ENCODE data around the gene TXN.
"Not testable (repeated sequence)": the region's sequence is repeated elsewhere in the genome, so short reads cannot be mapped to it uniquely, and the experiment has no call there.

TXN gene

GRCh38 chr9:110214586-110215355 lies 41.5 kb downstream of the TXN start:
- DNase-seq, result no peak
- Mint-ChIP-seq H3K36me3 (ENCODE audit: insufficient read depth) (no peaks in the 10 kb centered on the region), H3K4me3 (no peak overlapping the region), H3K27me3 (peaks cover 6 to 18% of the 10 kb centered on the region in 2 donors), H3K27ac (no peak overlapping the region), H3K9me3 (no peaks in the 10 kb centered on the region), H3K4me1 (ENCODE audit: low read depth in 2 of 2) (no peaks in the 10 kb centered on the region)
- ATAC-seq (replicated peaks), result no peak

- ATAC-seq (replicated peaks) (no peak), DNase-seq (no peak)
- H3K36me3 Mint-ChIP-seq (ENCODE audit: insufficient read depth), result no peaks in the 10 kb centered on the region
- H3K9me3 Mint-ChIP-seq, result no peaks in the 10 kb centered on the region
- no peak overlapping the region for H3K27ac Mint-ChIP-seq
- H3K27me3 Mint-ChIP-seq, result peaks cover 6 to 18% of the 10 kb centered on the region in 2 donors
- no peak overlapping the region for H3K4me3 Mint-ChIP-seq
- no peaks in the 10 kb centered on the region for H3K4me1 Mint-ChIP-seq (ENCODE audit: low read depth in 2 of 2)
Observed at GRCh38 chr9:110214090-110214489, 42.2 kb downstream of the TXN start.

- H3K36me3 Mint-ChIP-seq (ENCODE audit: insufficient read depth), result no peaks in the 10 kb centered on the region
- H3K27ac Mint-ChIP-seq, result no peak overlapping the region
- ATAC-seq (replicated peaks) (no peak), DNase-seq (no peak)
- H3K4me3 Mint-ChIP-seq, result no peak overlapping the region
- H3K27me3 Mint-ChIP-seq, result peaks cover 10 to 18% of the 10 kb centered on the region in 2 donors
- H3K9me3 Mint-ChIP-seq, result no peaks in the 10 kb centered on the region
- H3K4me1 Mint-ChIP-seq (ENCODE audit: low read depth in 2 of 2), result no peaks in the 10 kb centered on the region
Observed at GRCh38 chr9:110213413-110214044, 42.8 kb downstream of the TXN start.

- H3K27ac Mint-ChIP-seq, result no peak within 1 kb of the TSS
- no peaks in the 10 kb centered on the region for H3K4me1 Mint-ChIP-seq (ENCODE audit: low read depth in 2 of 2)
- H3K9me3 Mint-ChIP-seq, result no peaks in the 10 kb centered on the region
- H3K36me3 Mint-ChIP-seq (ENCODE audit: insufficient read depth), result no peaks in the 10 kb centered on the region
- no peak for ATAC-seq (replicated peaks)
- DNase-seq, result no peak
- H3K4me3 Mint-ChIP-seq, result no peak within 1 kb of the TSS
- peaks cover 33 to 53% of the 10 kb centered on the region in 2 donors for H3K27me3 Mint-ChIP-seq
Observed at GRCh38 chr9:110208031-110208430, 48.3 kb downstream of the TXN start, which contains the start of gene C9orf152. C9orf152 (minus strand) TSS chr9:110208159; CDS start chr9:110207579, 580 bp downstream.

GRCh38 chr9:110207071-110207641 lies 49.2 kb downstream of the TXN start:
- Mint-ChIP-seq H3K36me3 (ENCODE audit: insufficient read depth) (no peaks in the 10 kb centered on the region), H3K4me3 (no peak overlapping the region), H3K4me1 (ENCODE audit: low read depth in 2 of 2) (no peaks in the 10 kb centered on the region), H3K27ac (no peak overlapping the region), H3K9me3 (no peaks in the 10 kb centered on the region), H3K27me3 (peaks cover 33 to 59% of the 10 kb centered on the region in 2 donors)
- ATAC-seq (replicated peaks) (no peak), DNase-seq (no peak)

- no peak overlapping the region for H3K4me3 Mint-ChIP-seq
- H3K36me3 Mint-ChIP-seq (ENCODE audit: insufficient read depth), result no peaks in the 10 kb centered on the region
- no peaks in the 10 kb centered on the region for H3K9me3 Mint-ChIP-seq
- DNase-seq (no peak), ATAC-seq (replicated peaks) (no peak)
- H3K27me3 Mint-ChIP-seq, result peaks cover 33 to 59% of the 10 kb centered on the region in 2 donors
- no peak overlapping the region for H3K27ac Mint-ChIP-seq
- no peaks in the 10 kb centered on the region for H3K4me1 Mint-ChIP-seq (ENCODE audit: low read depth in 2 of 2)
Observed at GRCh38 chr9:110206389-110206788, 49.9 kb downstream of the TXN start.

- peaks cover 33 to 59% of the 10 kb centered on the region in 2 donors for H3K27me3 Mint-ChIP-seq
- not testable (repeated sequence) for H3K4me3 Mint-ChIP-seq; ATAC-seq (replicated peaks); H3K36me3 Mint-ChIP-seq (ENCODE audit: insufficient read depth); DNase-seq; H3K9me3 Mint-ChIP-seq; H3K27ac Mint-ChIP-seq; H3K4me1 Mint-ChIP-seq (ENCODE audit: low read depth in 2 of 2)
Observed at GRCh38 chr9:110205612-110206011, 50.7 kb downstream of the TXN start.

- Mint-ChIP-seq H3K36me3 (ENCODE audit: insufficient read depth) (no peaks in the 10 kb centered on the region), H3K9me3 (no peaks in the 10 kb centered on the region), H3K4me3 (no peak overlapping the region), H3K4me1 (ENCODE audit: low read depth in 2 of 2) (no peaks in the 10 kb centered on the region), H3K27me3 (peaks cover 26 to 42% of the 10 kb centered on the region in 2 donors), H3K27ac (no peak overlapping the region)
- DNase-seq (no peak), ATAC-seq (replicated peaks) (no peak)
Observed at GRCh38 chr9:110202232-110202631, 54.1 kb downstream of the TXN start.

GRCh38 chr9:110199643-110200042 lies 56.7 kb downstream of the TXN start:
- H3K4me1 Mint-ChIP-seq (ENCODE audit: low read depth in 2 of 2), result no peaks in the 10 kb centered on the region
- H3K27me3 Mint-ChIP-seq, result peaks cover 10 to 29% of the 10 kb centered on the region in 2 donors
- DNase-seq (no peak), ATAC-seq (replicated peaks) (no peak)
- no peak overlapping the region for H3K4me3 Mint-ChIP-seq
- H3K36me3 Mint-ChIP-seq (ENCODE audit: insufficient read depth), result no peaks in the 10 kb centered on the region
- H3K27ac Mint-ChIP-seq, result no peak overlapping the region
- no peaks in the 10 kb centered on the region for H3K9me3 Mint-ChIP-seq

- H3K27me3 Mint-ChIP-seq, result peaks cover 3 to 30% of the 10 kb centered on the region in 2 donors
- no peaks in the 10 kb centered on the region for H3K36me3 Mint-ChIP-seq (ENCODE audit: insufficient read depth)
- no peaks in the 10 kb centered on the region for H3K9me3 Mint-ChIP-seq
- no peak overlapping the region for H3K4me3 Mint-ChIP-seq
- no peak for ATAC-seq (replicated peaks)
- DNase-seq, result no peak
- H3K27ac Mint-ChIP-seq, result no peak overlapping the region
- H3K4me1 Mint-ChIP-seq (ENCODE audit: low read depth in 2 of 2), result no peaks in the 10 kb centered on the region
Observed at GRCh38 chr9:110198357-110198756, 58.0 kb downstream of the TXN start.

- DNase-seq (no peak), ATAC-seq (replicated peaks) (no peak)
- H3K9me3 Mint-ChIP-seq, result no peaks in the 10 kb centered on the region
- H3K27me3 Mint-ChIP-seq, result peaks cover 7 to 30% of the 10 kb centered on the region in 2 donors
- H3K4me3 Mint-ChIP-seq, result no peak overlapping the region
- H3K4me1 Mint-ChIP-seq (ENCODE audit: low read depth in 2 of 2), result no peaks in the 10 kb centered on the region
- no peaks in the 10 kb centered on the region for H3K36me3 Mint-ChIP-seq (ENCODE audit: insufficient read depth)
- H3K27ac Mint-ChIP-seq, result no peak overlapping the region
Observed at GRCh38 chr9:110197330-110198187, 58.7 kb downstream of the TXN start.

GRCh38 chr9:110196084-110196499 lies 60.2 kb downstream of the TXN start:
- H3K4me3 Mint-ChIP-seq, result not testable (repeated sequence)

More at GRCh38 chr9:110196084-110196499, 60.2 kb downstream of the TXN start:
- not testable (repeated sequence) for H3K9me3 Mint-ChIP-seq; H3K4me1 Mint-ChIP-seq (ENCODE audit: low read depth in 2 of 2); DNase-seq; H3K36me3 Mint-ChIP-seq (ENCODE audit: insufficient read depth); ATAC-seq (replicated peaks); H3K27ac Mint-ChIP-seq
- peaks cover 9 to 34% of the 10 kb centered on the region in 2 donors for H3K27me3 Mint-ChIP-seq

Data from effector memory CD8-positive, alpha-beta T cell (primary cell).